NCI-H2081 treated with DMSO at 0.1 percent for 48 hours (cell line): Measurements from ENCODE around the gene SPTBN5.

Experiments used
- DNase-seq: peaks from one replicate; lab custom pipeline; 2025; lab: John Stamatoyannopoulos, UW

SPTBN5 gene

DNA sequence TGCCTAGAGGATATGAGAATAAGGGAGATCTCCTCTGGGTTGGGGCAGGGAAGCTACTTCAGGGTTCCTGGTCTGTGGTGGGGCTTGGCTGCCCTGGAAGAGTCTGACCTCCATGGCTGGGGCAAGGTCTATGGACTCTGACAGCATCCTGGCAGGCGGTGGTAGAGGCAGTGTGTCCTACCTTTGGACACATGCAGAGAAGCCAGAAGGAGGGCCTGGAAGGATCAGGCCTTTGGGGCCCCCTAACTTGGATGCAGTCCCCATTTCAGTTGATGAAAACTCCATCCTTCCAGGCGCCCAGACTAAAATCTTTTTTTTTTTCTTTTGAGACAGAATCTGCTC, 10.4 kb downstream of the SPTBN5 start:
- no peak for DNase-seq

DNA sequence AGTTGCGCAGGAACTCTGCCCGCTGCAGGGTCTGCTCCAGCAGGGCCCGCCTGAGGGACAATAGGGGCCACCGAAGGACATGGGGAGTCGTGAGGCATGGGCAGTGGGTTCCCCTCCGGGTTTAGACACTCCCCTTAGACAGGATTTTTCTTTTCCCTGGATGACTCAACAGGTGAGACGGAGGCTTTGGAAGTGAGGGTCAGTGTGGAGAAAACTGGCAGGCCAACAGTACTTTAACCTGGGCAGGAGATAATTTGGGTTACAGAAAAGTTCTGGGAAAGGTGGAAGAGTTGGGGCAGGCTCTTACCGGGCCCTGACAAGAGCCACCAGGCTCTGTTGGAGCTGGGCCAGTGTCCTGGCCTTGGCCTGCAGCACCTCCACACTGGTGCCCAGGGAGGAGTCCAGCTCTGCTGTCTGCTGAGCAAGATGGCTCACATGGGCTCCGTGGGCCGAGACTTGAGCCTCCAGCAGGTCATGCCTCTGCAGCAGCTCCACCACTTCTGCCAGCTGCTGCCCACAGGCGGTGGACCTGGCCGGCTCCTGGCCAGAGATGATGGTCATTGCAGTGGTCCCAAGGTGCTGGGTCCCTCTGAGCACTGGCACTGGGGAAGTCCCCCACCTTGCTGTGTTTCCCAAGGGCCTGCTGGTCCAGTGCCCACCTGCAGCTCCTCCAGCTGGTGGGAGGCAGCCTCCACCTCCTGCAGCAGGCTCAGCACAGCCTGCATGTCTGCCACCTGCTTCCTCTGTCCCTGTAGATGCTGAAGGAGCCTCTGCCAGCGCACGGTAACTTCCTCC, 11.0 kb downstream of the SPTBN5 start:
- DNase-seq = no peak

DNA sequence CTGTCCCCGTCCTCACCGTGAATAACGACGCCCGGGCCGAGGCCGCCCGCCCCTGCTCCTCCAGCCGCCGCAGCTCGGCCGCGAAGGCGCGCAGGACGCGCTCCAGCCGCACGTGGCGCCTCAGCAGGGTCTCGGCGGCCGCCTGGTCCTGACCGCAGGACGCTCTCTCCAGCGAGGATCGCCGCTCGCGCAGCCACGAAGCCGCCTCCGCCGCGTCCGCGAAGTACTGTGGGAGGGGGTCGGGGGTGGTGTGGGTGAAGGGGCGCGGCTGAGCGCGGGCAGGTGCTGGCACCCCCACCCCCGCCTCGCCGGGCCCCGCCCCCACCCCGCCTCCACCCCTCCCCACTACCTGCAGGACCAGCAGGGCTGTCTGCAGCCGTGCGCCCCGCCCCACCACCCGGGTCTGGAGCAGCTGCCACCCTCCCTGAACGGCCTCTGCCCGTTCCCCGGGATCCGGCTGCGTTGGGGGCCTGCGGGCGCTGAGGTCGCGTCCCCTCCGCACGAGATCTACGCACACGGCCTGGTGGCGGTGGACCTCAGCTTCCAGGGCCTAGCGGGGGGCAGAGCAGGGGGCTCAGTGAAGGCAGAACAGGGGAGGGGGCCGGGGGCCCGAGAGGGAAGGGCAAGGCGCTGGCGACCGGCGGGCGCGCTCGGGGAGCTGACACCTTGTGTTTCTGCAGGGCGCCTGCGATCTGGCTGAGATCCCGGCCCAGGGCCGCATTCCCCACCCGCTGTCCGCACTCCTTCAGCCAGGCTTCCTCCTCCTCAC, 11.7 kb downstream of the SPTBN5 start:
- no peak for DNase-seq

DNA sequence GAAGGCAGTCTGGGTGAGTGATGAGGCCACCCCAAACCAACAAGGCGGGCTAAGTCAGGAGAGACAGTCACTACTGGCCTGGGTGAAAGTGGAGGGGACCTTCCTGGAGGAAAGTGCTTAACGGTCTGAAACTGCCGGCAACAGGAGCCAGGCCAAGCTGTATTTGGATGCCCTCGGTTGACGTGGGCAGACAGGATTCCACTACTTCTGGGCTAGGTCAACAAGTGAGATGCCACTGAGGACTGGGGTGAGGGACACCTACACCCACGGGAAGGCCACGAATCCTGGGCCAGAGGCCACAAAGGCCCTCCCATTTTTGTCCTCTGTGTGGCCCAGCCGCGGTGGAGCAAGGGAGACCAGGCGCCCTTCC, 12.3 kb downstream of the SPTBN5 start:
- no peak for DNase-seq

DNA sequence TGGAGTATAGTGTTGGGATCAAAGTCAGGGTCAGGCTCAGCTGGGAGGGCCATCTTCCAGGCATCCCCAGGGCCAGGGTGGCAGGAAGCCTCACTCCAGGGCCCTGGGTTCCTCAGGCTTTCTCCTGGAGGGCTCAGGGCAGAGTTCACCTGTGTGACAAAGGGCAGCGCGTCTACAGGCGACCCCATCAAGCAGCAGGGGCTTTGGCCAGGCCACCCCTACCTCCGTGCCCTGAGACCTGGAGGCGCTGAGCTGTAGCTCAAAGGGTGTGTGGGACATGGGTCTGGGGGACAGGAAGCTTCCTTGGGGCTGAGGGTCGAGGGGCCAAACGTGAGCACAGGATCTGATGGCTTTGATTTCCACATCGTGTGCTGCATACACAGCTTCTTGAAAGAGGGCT, 12.8 kb downstream of the SPTBN5 start:
- no peak for DNase-seq

DNA sequence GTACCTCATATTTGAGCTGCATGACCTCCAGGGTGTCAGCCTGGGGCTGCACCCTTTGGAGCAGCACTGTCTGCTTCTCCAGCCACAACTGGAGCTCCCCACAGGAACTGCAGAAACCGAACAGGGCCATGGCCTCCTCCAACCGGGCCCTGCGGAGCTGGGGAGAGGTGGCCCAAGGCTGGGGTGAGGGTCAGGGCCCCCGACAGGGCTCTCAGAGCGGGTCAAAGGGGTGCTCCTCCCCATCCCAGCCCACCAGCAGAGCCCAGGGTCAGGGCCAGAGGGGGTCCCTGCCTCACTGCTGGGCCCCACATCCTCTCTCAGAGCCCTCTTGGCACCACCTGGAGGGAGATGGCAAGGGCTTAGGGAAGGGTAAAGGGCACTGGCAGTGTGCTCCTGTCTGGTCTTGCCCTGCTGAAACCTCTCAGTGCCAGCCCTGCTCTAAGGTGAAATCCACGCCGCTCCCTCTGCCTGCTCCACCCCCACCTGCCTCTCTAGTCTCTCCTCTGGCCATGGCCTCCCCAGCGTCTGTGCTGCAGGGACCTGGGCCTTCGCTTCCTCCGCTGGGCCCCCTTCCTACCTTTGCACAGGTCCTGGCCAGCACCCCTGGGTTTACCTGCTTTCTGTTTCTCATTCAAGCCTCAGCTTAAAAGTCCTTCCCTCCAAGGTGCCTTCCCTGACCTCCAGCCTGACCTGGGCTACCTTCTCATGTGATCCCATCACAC, 13.5 kb downstream of the SPTBN5 start:
- DNase-seq = no peak

DNA sequence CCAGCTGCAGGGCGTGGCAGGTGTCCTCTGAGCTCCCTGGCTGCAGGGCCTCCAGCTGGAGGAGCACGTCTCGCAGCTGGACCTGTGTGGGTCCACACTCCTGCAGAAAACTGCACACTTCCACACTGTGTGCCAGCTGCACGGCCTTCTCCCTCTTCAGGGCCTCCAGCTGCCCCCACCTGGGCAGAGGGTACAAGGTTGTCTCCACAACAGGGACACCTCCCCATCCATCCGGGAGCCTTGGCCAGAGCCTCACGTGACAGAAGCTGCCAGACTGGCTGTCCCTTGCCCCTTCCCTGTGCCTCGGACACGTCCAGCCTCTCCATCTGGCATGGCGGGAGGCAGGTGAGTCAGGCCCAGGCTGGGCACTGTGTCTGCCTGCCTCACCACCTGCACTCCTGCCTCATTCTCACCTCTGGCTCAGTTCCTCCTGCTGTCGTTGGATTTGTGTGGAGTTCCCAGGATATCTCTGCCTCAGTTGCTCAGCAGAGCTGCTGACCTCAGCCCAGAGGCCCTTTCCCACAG, 14.5 kb downstream of the SPTBN5 start:
- DNase-seq = no peak

DNA sequence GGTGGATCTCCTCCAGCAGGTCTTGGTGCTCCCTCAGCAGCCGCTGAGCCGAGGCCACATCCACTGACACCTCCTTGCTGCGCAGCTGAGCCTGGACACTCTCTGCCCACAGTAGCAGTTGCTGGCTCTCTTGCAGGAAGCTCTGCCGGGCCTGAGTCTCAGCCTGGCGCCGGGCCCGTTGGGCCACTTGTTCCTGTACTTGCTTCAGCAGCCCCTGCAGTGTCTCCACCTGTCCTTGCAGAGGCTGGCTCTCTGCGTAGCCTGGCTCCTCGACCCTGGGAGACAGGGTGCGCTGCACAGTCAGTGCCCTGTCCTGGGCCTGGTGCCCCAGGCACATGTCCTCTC, 15.5 kb downstream of the SPTBN5 start:
- no peak for DNase-seq

DNA sequence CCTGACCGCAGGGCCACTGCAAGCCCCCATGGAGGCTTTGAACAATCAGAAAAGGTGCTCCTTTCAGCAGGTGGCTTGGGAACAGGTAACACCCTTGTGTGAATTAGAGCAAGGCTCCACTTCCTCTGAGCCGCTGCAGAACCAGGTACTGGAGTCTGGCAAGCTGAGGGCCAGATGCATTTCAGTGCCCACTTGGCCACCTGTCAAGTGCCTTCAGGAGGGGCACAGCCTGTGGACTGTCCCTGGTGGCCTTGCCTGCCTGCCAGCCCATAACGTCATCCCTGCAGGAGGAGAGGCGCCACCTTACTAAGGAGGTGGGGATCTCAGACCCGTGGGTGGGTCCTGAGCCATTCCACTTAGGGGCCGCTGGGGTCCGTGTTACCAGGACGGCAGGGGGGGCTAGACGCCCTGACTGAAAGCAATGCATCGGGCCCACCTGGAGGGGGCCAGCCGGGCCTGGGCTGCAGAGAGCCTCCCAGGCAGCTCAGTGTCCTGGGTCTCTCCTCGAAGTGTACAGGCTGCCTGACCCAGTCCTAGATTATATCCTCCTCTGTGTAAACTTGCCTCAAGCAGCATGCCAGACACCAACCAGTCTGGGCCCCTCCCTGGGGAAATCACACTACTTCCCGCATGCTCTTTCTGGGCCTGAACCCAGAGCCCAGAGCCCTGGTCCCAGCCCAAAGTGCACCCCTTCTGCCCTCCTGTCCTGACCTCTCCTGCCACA, 16.1 kb downstream of the SPTBN5 start:
- DNase-seq = no peak

DNA sequence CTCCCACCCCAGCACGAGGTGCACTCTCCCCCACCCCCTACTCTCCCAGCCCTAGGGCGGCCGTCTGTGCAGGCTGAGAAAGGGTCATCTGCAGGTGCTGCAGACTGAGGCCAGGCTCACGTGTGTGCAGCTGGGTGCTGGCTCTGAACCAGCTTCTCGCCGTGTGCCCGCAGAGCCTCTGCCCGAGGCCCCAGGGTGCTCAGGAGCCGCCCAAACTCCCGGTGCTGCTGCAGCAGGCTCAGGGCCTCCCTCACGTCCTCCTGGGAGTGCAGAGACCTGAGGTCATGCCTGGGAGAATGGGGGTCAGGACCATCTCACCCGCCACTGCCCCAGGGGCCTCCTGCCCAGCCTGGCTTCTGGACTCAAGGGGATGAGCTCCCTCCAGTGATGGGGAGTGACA, 17.2 kb downstream of the SPTBN5 start:
- no peak for DNase-seq

DNA sequence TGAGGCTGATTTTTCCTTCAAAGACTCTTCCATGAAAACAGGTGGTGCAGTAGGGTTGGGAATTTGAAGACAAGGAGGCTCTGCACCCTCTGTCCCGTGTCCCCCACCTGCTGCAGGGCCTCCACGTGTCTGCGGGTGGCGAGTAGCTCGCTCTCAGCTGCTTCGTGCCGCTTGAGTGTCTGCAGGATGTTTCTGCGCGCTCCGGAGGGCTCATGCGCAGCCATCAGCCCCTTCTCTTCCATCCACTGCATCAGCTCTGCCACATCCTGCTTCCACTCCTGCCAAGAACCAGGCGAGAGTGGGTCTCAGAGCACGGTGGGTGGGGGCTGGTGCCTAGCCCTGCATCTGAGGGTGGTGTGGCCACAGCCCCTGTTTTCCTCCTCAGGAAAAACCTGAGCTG, 17.8 kb downstream of the SPTBN5 start:
- DNase-seq = no peak

DNA sequence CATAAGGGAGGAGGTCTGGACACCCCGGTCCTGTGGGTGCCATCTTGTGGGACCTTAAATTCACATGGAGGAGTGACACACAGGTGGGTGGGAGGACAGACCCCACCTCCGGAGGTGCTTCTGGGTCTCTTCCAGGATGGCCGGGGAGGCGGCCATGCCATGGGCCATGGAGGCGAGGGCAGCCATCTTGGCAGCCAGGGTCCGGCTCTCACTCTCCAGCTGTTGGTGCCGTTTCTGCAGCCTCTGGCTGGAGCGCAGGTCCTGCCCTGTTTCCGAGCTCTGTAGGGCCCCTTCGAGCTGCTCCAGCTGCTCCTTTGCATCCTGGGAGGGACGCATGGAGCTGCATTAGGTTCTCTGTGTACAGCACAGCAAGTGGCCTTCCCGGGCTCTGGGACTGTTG, 19.1 kb downstream of the SPTBN5 start:
- DNase-seq = no peak

DNA sequence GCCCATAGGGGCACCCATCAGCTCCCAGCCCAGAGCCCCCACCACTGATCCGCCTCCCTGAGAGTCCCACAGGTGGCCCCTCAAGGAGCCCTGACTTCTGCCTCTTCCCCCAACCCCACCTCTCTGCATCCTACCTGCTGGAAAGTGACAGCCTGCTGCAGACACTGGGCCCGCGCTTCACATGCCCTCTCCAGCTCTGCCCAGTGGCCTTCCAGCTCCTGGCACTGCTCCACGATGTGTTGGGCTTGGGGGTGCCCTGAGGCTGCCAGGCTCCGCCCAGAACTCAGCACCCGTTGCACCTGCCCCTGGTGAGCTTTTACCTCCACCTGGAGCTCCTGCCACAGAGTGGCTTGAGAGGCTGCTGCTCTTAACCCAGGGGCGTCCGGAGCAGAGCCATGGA, 20.1 kb downstream of the SPTBN5 start:
- no peak for DNase-seq

DNA sequence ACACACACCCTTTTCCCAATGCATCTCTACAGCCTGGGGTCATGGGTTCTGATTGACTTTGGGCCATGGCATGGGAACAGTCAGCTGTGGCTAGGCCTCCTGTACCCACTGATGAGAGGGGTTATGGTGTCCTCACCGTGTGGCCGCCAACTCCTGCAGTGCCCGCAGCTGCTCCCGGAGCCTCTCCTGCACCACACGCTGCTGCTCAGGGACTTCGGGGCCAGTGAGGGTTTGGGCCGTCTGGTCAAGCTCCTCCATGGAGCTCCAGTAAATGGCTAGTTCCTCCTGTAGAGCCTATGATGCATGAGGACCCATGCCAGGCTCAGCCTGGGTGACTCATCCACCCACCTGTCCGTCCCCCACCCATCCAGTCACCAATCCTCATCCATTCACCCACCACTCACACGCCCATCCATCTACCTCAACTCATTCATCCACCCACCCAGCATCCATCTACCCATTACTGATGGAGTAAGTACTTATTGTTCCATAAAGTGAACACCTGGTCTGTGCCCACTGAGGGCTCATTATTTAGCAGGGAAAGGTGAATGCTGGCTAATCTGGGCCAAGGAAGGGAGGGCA, 21.6 kb downstream of the SPTBN5 start:
- no peak for DNase-seq

DNA sequence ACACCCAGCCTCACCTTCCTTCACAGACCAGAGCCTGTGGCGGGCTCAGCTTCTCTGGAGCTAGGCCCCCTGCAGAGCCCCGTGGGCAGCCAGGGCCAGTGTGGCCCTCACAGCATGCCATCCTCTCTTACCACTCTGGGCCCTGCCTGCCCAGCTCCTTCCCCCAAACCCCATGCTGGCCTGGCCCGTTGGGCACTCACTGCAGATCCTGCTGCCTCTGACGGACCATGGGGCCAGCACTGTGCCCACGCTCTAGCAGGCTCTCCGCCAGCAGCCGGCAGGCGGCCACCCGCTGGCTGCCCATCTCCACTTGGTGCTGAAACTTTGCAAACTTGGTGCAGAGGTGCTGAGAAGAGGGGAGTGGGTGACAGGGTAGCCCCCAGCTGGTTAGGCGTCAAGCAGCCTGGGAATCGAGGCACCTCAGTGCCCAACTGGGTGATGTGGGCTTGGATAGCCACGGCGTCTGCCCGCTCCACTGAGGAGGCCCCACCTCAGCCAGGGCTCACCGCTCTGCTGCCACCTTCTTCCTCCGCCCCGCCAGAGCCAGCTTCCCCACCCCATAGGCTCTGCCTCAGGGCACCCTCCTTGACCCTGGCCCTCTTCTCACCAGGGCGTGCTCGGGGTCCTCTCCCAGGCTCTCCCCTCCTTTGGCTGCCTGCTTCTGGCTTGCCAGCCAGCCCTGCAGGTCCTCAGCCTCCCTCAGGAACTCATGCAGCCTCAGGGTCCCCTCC, 22.5 kb downstream of the SPTBN5 start:
- DNase-seq = no peak

DNA sequence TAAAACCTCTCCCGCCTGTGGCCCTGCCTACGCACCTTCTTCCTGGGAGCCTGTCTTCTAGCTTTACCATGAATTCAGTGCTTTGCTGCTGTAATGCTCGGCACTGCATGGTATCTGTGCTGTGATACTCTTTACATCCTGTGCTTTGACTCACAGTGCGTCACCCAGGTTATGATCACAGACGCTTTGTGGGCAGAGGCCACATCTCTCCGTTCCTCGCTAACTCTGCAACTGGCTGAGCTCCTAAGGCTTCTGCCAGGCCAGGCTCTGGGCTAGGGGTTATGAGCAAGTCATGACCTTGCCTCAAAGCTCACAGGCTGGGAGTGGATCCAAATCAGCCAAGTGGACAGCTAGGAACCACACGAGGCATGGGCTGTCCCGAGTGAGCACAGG, 23.2 kb downstream of the SPTBN5 start:
- DNase-seq = no peak

DNA sequence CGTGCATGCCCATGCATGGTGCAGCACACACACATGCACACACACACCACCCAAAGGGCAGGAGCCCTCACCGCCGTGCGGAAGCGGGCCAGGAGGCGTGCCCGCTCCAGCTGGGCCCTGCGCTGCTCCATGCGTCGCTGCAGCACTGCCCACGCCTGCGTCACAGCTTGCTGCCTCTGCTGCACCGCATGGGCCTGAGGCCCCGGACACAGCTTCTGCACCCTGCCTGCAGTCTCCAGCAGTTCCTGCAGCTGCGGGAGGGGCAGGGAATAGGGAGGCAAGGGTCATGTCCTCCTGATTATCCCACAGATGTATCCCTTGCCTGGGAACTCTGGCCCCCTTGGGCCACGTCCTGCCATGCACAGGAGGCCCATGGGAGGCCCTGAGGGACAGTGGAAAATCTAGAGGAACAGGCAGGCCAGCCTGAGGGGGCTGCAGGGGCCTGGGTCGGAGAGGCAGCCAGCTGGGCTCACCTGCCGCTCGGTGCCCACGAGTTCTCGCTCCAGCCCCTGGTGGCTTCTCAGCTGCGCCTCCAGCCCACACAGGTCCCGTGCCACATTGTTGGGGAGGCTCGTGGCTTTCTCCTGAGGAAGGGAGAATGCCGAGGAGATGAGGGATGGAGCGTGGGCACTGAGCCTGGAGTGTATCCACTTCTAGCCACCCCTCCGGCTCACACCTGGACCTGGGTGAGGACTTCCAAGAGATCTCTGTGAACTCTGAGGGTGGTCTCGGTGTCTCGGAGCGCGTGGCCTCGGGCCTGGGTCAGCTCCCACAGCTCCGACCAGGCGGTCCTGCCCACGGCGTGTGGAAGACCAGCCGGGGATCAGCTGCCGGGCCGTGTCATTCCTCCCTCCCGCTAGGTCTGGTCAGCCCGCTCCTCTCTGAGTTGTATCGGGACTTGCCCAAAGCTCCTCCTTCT, 23.8 kb downstream of the SPTBN5 start:
- DNase-seq = no peak

DNA sequence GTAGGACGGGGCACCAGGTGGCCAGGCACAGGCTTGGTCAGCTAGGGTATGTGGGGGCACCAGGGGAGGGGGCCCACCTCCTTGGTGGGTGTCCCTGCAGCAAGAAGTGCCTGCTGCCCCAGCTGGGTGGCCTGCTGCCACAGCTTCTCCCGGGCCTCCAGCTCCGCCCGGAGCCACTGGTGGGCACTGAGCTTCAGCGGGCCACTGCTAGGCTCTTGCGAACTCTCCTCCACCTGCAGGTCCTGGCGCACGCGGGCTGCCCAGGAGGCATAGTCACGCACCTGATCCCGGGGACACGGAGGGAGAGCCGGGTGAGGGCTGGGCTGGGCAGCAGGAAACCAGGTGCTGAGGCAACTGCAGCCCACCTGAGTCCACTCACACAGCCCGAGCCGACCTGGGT, 25.5 kb downstream of the SPTBN5 start:
- no peak for DNase-seq

DNA sequence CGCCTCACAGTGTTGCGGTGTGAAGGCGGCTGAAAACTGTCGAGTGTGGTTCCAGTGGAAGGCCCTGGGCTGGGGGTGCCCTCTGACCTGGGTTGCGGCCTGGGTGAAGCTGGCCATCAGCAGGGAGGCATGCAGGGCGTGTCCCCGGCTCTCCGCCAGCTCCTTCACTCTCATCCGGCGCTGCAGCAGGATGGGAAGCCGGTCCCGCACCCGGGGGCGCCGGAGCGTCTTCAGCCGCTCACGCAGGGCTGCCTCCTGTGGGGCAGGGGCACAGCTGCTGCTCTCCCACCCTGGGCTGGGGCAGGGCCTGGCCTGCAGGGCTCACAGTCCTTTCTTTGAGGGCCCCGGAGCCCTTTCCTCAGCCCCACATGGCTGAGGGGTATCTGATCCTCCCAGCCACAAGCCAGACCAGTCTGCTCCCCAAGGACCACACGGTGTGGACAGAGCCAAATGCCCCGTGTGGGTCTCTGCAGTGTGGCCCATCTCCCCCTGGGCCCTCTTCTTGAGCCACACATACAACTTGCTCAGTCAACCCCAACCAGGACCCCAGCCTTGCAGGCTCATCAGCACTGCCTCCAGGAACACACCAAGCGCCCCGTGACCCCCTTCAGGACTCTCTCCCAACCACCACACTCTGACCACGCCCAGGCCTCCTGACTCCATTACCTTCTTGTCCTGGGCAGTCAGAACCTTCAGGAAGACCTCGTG, 26.8 kb downstream of the SPTBN5 start:
- no peak for DNase-seq
